Naive thymus-derived CD4-positive, alpha-beta T cell (primary cell): Measurements from ENCODE around the gene POLR2J2. TPM values are rescaled to one million over a fixed set of nuclear protein-coding genes. Genes with fewer than 3 reads are reported as not detected.
"Not testable (repeated sequence)": the region's sequence is repeated elsewhere in the genome, so short reads cannot be mapped to it uniquely, and the experiment has no call there.

Source experiments
- ATAC-seq: fragments of 150-1000 bp; cut with Tn5 transposase; 2 replicates; pipeline ENCODE4 v1.10.0; 2021; ENCODE audit warnings: mild to moderate bottlenecking, moderate library complexity
- CTCF ChIA-PET: fragments of 350-600 bp; sonication (Branson Sonifier 250); formaldehyde crosslinking; loops from one replicate; lab custom pipeline; 2021; ENCODE audit warnings: antibody characterized with exemption; lab: Charles Lee
- POLR2A ChIA-PET: fragments of 350-600 bp; sonication (Branson Sonifier 250); formaldehyde crosslinking; loops from one replicate; lab custom pipeline; 2021; ENCODE audit warnings: antibody characterized with exemption, inconsistent platforms; lab: Charles Lee
- DNase-seq, 9 donors: peaks; one replicate each; pipeline versions ENCODE4 v3.0.0 to v3.0.0-alpha.2; 2020 to 2022; ENCODE audit warnings: mixed read lengths in 1 of 9
- H3K27ac ChIP-seq: one replicate; pipeline ENCODE4 v1.7.0; 2013; ENCODE audit warnings: mild to moderate bottlenecking, low read depth, low read length, moderate library complexity
- H3K27me3 ChIP-seq, 2 donors: one replicate each; pipeline ENCODE4 v1.7.0; 2013; ENCODE audit warnings: low read length in 2 of 2, mild to moderate bottlenecking in 2 of 2, moderate library complexity in 2 of 2; ENCODE audit not compliant: control insufficient read depth in 2 of 2, insufficient read depth in 2 of 2
- H3K36me3 ChIP-seq, 3 experiments: 1 replicate in 2 of 3; 2 replicates in 1 of 3; pipeline ENCODE4 v1.7.0; 2013; ENCODE audit warnings: low read length in 3 of 3, mild to moderate bottlenecking in 3 of 3, moderate library complexity in 1 of 3; ENCODE audit not compliant: insufficient read depth in 3 of 3, control insufficient read depth in 2 of 3
- H3K4me1 ChIP-seq, 2 donors: one replicate each; pipeline ENCODE4 v1.7.0; 2013; ENCODE audit warnings: low read length in 2 of 2, mild to moderate bottlenecking in 2 of 2, moderate library complexity in 1 of 2; ENCODE audit not compliant: control insufficient read depth in 2 of 2, insufficient read depth in 2 of 2
- H3K4me3 ChIP-seq: 2 replicates; pipeline ENCODE4 v1.7.0; 2013; ENCODE audit warnings: mild to moderate bottlenecking, low read length
- H3K9me3 ChIP-seq, 3 experiments: 1 replicate in 2 of 3; 2 replicates in 1 of 3; pipeline ENCODE4 v1.7.0; 2013; ENCODE audit warnings: low read length in 3 of 3; ENCODE audit not compliant: control insufficient read depth in 2 of 3
- H3K27ac Mint-ChIP-seq, 9 donors: one replicate each; pipeline ENCODE4 v1.8.0; 2020 to 2022; ENCODE audit warnings: mixed read lengths in 9 of 9, mild to moderate bottlenecking in 8 of 9, moderate library complexity in 5 of 9, inconsistent platforms in 2 of 9
- H3K27me3 Mint-ChIP-seq, 5 donors: one replicate each; pipeline ENCODE4 v1.8.0; 2021 to 2022; ENCODE audit warnings: mixed read lengths in 5 of 5, mild to moderate bottlenecking in 1 of 5
- H3K36me3 Mint-ChIP-seq, 5 donors: one replicate each; pipeline ENCODE4 v1.8.0; 2020 to 2022; ENCODE audit warnings: mixed read lengths in 5 of 5, mild to moderate bottlenecking in 3 of 5, inconsistent platforms in 1 of 5
- H3K4me1 Mint-ChIP-seq, 7 donors: one replicate each; pipeline ENCODE4 v1.8.0; 2020 to 2022; ENCODE audit warnings: mixed read lengths in 7 of 7, mild to moderate bottlenecking in 3 of 7, inconsistent platforms in 1 of 7
- H3K4me3 Mint-ChIP-seq, 10 donors: one replicate each; pipeline ENCODE4 v1.8.0; 2020 to 2022; ENCODE audit warnings: mild to moderate bottlenecking in 10 of 10, mixed read lengths in 10 of 10, moderate library complexity in 6 of 10, inconsistent platforms in 2 of 10
- H3K9me3 Mint-ChIP-seq, 11 donors: one replicate each; pipeline ENCODE4 v1.8.0; 2020 to 2022; ENCODE audit warnings: mixed read lengths in 11 of 11, mild to moderate bottlenecking in 4 of 11, inconsistent platforms in 1 of 11, moderate library complexity in 1 of 11
- intact Hi-C, 2 donors: fragments of 100-400 bp; cut with micrococcal nuclease; formaldehyde crosslinking; loops; one replicate each; pipeline ENCODE4 v1.15.1; 2023
- polyA plus RNA-seq, 2 donors: library from polyadenylated mRNA; unstranded; fragments of 300-500 nt; fragmentation: Illumina TruSeq; gene quantifications; one replicate each; pipeline ENCODE4 v1.2.3, GENCODE V29; 2021
- total RNA-seq, 6 experiments: library from RNA in 5 of 6; stranded (reverse) in 5 of 6; gene quantifications; 1 replicate in 5 of 6; 2 replicates in 1 of 6; pipeline ENCODE4 v1.2.3 and lab custom pipeline; 2021 to 2026

The POLR2J2 gene
- 10 to 100 TPM; 23.9 to 48.2 (median 31.1) TPM for total RNA-seq
- 1 to 10 TPM; 3.9 to 6.4 TPM for polyA plus RNA-seq
- 3.9 reads per million, percentile 20 among the genes with 10 or more reads in this experiment for total RNA-seq (lab: John Stamatoyannopoulos, UW)

- Mint-ChIP-seq H3K4me3 (peak within 1 kb of the TSS in 5 of 10 donors; percentile 47 to 81 (median 70)), H3K27ac (peak within 1 kb of the TSS in 2 of 9 donors; percentile 82 to 85)
- H3K27me3 ChIP-seq, H3K4me3 ChIP-seq, H3K4me1 Mint-ChIP-seq, H3K9me3 ChIP-seq, intact Hi-C loops, H3K4me1 ChIP-seq, H3K9me3 Mint-ChIP-seq, POLR2A ChIA-PET, CTCF ChIA-PET, H3K36me3 ChIP-seq, H3K27me3 Mint-ChIP-seq, H3K36me3 Mint-ChIP-seq: not testable (repeated sequence)
- ATAC-seq (peak; percentile 92), DNase-seq (peak in 7 of 9 donors; percentile 33 to 89 (median 77))
- peak within 1 kb of the TSS; percentile 67 for H3K27ac ChIP-seq
These were observed at the start of gene POLR2J2 for GRCh38 chr7:102671166-102671955. POLR2J2 (minus strand) TSS chr7:102671663; CDS start chr7:102671601, 62 bp downstream.

GRCh38 chr7:102718491-102718890 is 47.0 kb upstream of the POLR2J2 start:
- H3K27ac ChIP-seq, H3K36me3 Mint-ChIP-seq, H3K4me1 ChIP-seq, H3K9me3 Mint-ChIP-seq, CTCF ChIA-PET, ATAC-seq, POLR2A ChIA-PET, H3K27me3 Mint-ChIP-seq, H3K9me3 ChIP-seq, H3K4me1 Mint-ChIP-seq, H3K27me3 ChIP-seq, H3K36me3 ChIP-seq, H3K4me3 Mint-ChIP-seq, H3K4me3 ChIP-seq, DNase-seq, H3K27ac Mint-ChIP-seq, intact Hi-C loops: not testable (repeated sequence)

DNA sequence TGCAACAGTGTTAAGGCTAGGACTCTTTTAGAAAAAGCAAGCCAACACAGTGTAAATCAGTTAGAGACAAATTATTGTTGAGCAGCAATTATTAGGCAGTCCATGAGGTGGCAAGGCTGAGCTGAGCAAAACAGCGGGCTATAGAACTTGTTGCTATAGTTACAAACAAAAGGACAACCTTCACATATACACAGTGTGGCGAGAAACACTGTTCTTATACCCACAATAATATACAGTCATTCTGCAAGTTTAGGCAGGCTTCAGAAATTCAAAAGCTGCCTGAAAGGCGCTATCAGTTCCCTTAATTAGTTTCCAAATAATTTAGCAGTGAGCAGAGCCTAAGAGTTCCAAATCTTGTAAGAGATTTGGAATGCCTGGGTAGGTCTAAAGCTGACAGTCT is 44.3 kb upstream of the POLR2J2 start:
- H3K9me3 ChIP-seq, H3K27ac Mint-ChIP-seq, H3K36me3 Mint-ChIP-seq, H3K4me1 Mint-ChIP-seq, H3K9me3 Mint-ChIP-seq, H3K27ac ChIP-seq, POLR2A ChIA-PET, DNase-seq, CTCF ChIA-PET, H3K27me3 Mint-ChIP-seq, H3K36me3 ChIP-seq, H3K4me1 ChIP-seq, H3K4me3 ChIP-seq, intact Hi-C loops, H3K27me3 ChIP-seq, H3K4me3 Mint-ChIP-seq: not testable (repeated sequence)
- peak; percentile 84 for ATAC-seq

- ATAC-seq, DNase-seq, H3K27me3 ChIP-seq, H3K9me3 Mint-ChIP-seq, H3K36me3 Mint-ChIP-seq, POLR2A ChIA-PET, CTCF ChIA-PET, H3K4me3 Mint-ChIP-seq, H3K4me1 Mint-ChIP-seq, H3K4me1 ChIP-seq, H3K4me3 ChIP-seq, H3K36me3 ChIP-seq, H3K27me3 Mint-ChIP-seq, H3K9me3 ChIP-seq, intact Hi-C loops, H3K27ac ChIP-seq, H3K27ac Mint-ChIP-seq: not testable (repeated sequence)
These were observed 43.5 kb upstream of the POLR2J2 start for GRCh38 chr7:102714774-102715522.

- H3K4me1 Mint-ChIP-seq, intact Hi-C loops, DNase-seq, H3K36me3 ChIP-seq, H3K27me3 ChIP-seq, H3K27me3 Mint-ChIP-seq, H3K4me3 ChIP-seq, H3K36me3 Mint-ChIP-seq, H3K4me1 ChIP-seq, H3K9me3 Mint-ChIP-seq, H3K9me3 ChIP-seq, POLR2A ChIA-PET, H3K27ac ChIP-seq, CTCF ChIA-PET: not testable (repeated sequence)
- H3K4me3 Mint-ChIP-seq, result peak overlapping the region in 1 of 10 donors; percentile 79
- H3K27ac Mint-ChIP-seq, result peak overlapping the region in 1 of 9 donors; percentile 86
- ATAC-seq, result peak; percentile 40
These were observed 42.2 kb upstream of the POLR2J2 start for GRCh38 chr7:102713691-102714080.

DNA sequence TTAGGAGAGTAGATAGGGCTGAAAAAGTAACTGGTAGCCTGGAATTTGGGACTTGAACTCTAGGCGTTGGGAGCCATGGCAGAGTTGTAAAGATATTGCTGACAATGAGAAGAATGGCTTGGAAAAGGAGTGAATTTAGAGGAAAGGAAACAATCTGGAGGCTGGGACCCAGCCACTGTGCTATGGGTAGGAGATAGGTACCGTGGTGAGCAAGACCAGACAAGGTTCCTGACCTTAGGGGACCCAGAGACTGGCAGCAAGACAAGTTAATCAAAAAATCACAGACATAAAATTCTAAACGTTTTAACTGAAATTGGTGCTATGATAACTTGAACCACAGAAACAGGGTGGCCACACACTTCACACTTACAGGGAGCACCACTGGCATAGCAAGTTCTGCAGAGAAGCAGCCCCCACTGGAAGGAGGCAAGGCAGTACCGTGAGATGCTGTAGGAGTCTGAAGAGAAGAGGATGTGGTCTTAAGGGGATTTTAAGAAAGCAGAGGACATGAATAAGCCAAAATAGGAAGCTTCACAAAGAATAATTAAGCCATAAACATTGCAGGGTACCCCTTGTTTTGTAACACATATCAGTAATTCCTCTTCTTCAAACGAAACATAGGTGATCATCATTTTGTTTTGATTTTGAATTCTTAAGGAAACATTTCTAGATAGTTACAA is 41.7 kb upstream of the POLR2J2 start:
- H3K27me3 ChIP-seq, H3K27ac ChIP-seq, CTCF ChIA-PET, POLR2A ChIA-PET, H3K4me1 Mint-ChIP-seq, DNase-seq, H3K27me3 Mint-ChIP-seq, H3K36me3 Mint-ChIP-seq, H3K9me3 ChIP-seq, H3K36me3 ChIP-seq, H3K4me1 ChIP-seq, H3K4me3 ChIP-seq, intact Hi-C loops, H3K9me3 Mint-ChIP-seq: not testable (repeated sequence)
- peak overlapping the region in 2 of 9 donors; percentile 63 to 86 for H3K27ac Mint-ChIP-seq
- ATAC-seq, result peak; percentile 80
- H3K4me3 Mint-ChIP-seq, result peak overlapping the region in 1 of 10 donors; percentile 79
